ENCODE results near the gene KIF4A. TPM values are rescaled to one million over a fixed set of nuclear protein-coding genes. Genes with fewer than 3 reads are reported as not detected.

The KIF4A gene
- total and polyA plus RNA-seq, 10 of the 15 experiments (the other 5 are each of a cell fraction or from before 2014, with no cell fraction given): 10.8 to 28.8 (median 22.5) TPM

- Histone ChIP-seq H3K4me2 (ENCODE audit: control insufficient read depth, insufficient read depth) (no peak overlapping the region), H4K20me1 (ENCODE audit: control insufficient read depth, insufficient read depth) (no peaks in the 10 kb centered on the region), H3K27ac (ENCODE audit: control insufficient read depth, insufficient read depth) (no peak overlapping the region), H3K9ac (ENCODE audit: control insufficient read depth, insufficient read depth, low read length) (no peak overlapping the region), H3K9me3 (replicated peaks; ENCODE audit: control insufficient read depth, insufficient read depth, low read length) (no peaks in the 10 kb centered on the region), H3K4me3 (no peak overlapping the region), H2AFZ (ENCODE audit: control insufficient read depth, low read depth, low read length) (no peak overlapping the region), H3K79me2 (ENCODE audit: control insufficient read depth, insufficient read depth, low read length) (no peaks in the 10 kb centered on the region), H3K27me3 (replicated peaks in 1 of 2; ENCODE audit: control insufficient read depth in 2 of 2, insufficient read depth in 2 of 2, low read length in 1 of 2) (no peaks in the 10 kb centered on the region), H3K4me1 (ENCODE audit: control insufficient read depth, insufficient read depth, low read length) (no peaks in the 10 kb centered on the region), H3K36me3 (ENCODE audit: control insufficient read depth in 2 of 2, insufficient read depth in 2 of 2, low read length in 1 of 2) (no peaks in the 10 kb centered on the region; a peak in 1 of 4 replicates)
- RAD21 ChIA-PET (ENCODE audit: unreplicated experiment): no interaction called here
- POLR2A ChIA-PET: no interaction called here
- CTCF ChIA-PET: interaction anchor here (0.9 kb wide), 1 partner anchor 9 kb away, joined by 3 read pairs; no protein-coding TSS in a partner anchor
- BruUV-seq (replicated peaks): no TSS peak
- SMC1A ChIA-PET (ENCODE audit: uncharacterized antibody, unreplicated experiment): no interaction called here
- ATAC-seq: no peak
- WGBS (ENCODE audit: insufficient coverage, insufficient replicate concordance, low lambda C conversion rate, missing lambda C conversion rate): 69% methylated on average over 7 of the region's 7 CpGs
- TF ChIP-seq SRF (IDR thresholded peaks at IDR 0.05; ENCODE audit: low read depth in 2 of 2, low read length in 2 of 2): no peak
- no peak for TF ChIP-seq ATF2 (IDR thresholded peaks at IDR 0.05; ENCODE audit: low read length)
- no peak for TF ChIP-seq RBBP5 (conservative IDR thresholded peaks at IDR 0.05)
- no peak for TF ChIP-seq FOS (IDR thresholded peaks at IDR 0.05; ENCODE audit: borderline replicate concordance, extremely low read depth, insufficient read length)
- TF ChIP-seq KAT2A (conservative IDR thresholded peaks at IDR 0.05; ENCODE audit: control insufficient read depth, low read depth, low read length): no peak
- no peak for TF ChIP-seq IKZF1 (conservative IDR thresholded peaks at IDR 0.05)
- TF ChIP-seq SMAD1 (IDR thresholded peaks at IDR 0.05; ENCODE audit: low read depth, partially characterized antibody): no peak
- no peak for TF ChIP-seq NR2C1 (IDR thresholded peaks at IDR 0.05)
- no peak for TF ChIP-seq DPF2 (IDR thresholded peaks at IDR 0.05)
- TF ChIP-seq E2F4 (IDR thresholded peaks at IDR 0.05; ENCODE audit: low read depth, low read length): no peak
- TF ChIP-seq ATF7 (IDR thresholded peaks at IDR 0.05; ENCODE audit: low read depth): no peak
- no peak for TF ChIP-seq PAX8 (IDR thresholded peaks at IDR 0.05)
- no peak for TF ChIP-seq ZNF687 (IDR thresholded peaks at IDR 0.05)
- no peak for TF ChIP-seq POLR2AphosphoS5 (IDR thresholded peaks at IDR 0.05; ENCODE audit: low read length)
- no peak for TF ChIP-seq ZSCAN29 (IDR thresholded peaks at IDR 0.05)
- no peak for TF ChIP-seq RB1 (IDR thresholded peaks at IDR 0.05; ENCODE audit: borderline replicate concordance)
- TF ChIP-seq LARP7 (IDR thresholded peaks at IDR 0.05): no peak
- no peak for DNase-seq (ENCODE audit: low read depth, low spot score)
- intact Hi-C loops (cut with micrococcal nuclease; ENCODE audit: unreplicated experiment): no loop called here
- in situ Hi-C loops (cut with MboI): no loop called here
- FAIRE-seq: no peak
Measured at GRCh38 chrX:70343435-70343834, 53.5 kb downstream of the KIF4A start.

Measured in GM12878 (cell line).